Measurements from ENCODE around the gene HERC4.

- TF ChIP-seq GATA2 (IDR thresholded peaks at IDR 0.05; ENCODE audit: low read depth, low read length), result no peak
- no peak for TF ChIP-seq GATA3 (IDR thresholded peaks at IDR 0.05; ENCODE audit: low read depth, low read length)
Measured at GRCh38 chr10:68053553-68053952, 21.5 kb downstream of the HERC4 start.
